GM12878 (cell line): Measurements from ENCODE around the gene STX1B. TPM values are rescaled to one million over a fixed set of nuclear protein-coding genes. Genes with fewer than 3 reads are reported as not detected.

Experiments
- ATF3 ChIP-seq: IDR thresholded peaks from 2 replicates; pipeline ENCODE4 v1.6.1; 2011; ENCODE audit warnings: low read depth, mild to moderate bottlenecking, low read length, moderate library complexity, borderline replicate concordance; ENCODE audit errors: extremely low read depth
- E4F1 ChIP-seq: fragments of 450-650 bp; IDR thresholded peaks from 2 replicates; pipeline ENCODE4 v1.6.1; 2018; ENCODE audit warnings: borderline replicate concordance, mild to moderate bottlenecking; ENCODE audit not compliant: partially characterized antibody
- ETV6 ChIP-seq, 2 experiments: fragments of 450-650 bp in 1 of 2; IDR thresholded peaks in 1 of 2; conservative IDR thresholded peaks in 1 of 2; 2 replicates each; pipeline ENCODE4 v1.6.1; 2014; ENCODE audit warnings: antibody characterized with exemption in 1 of 2, borderline replicate concordance in 1 of 2, low read depth in 1 of 2, mild to moderate bottlenecking in 1 of 2, moderate library complexity in 1 of 2
- MEF2A ChIP-seq: IDR thresholded peaks from 2 replicates; pipeline ENCODE4 v1.6.1; 2011; ENCODE audit warnings: low read depth, mild to moderate bottlenecking, low read length, moderate library complexity; ENCODE audit not compliant: insufficient read depth
- MLLT1 ChIP-seq: fragments of 450-650 bp; IDR thresholded peaks from 2 replicates; pipeline ENCODE4 v1.6.1; 2016; ENCODE audit warnings: mild to moderate bottlenecking
- RCOR1 ChIP-seq: conservative IDR thresholded peaks from 2 replicates; pipeline ENCODE4 v1.6.1; 2012; ENCODE audit warnings: low read depth, low read length, improper control_type of control experiment
- SRF ChIP-seq, 2 experiments: IDR thresholded peaks; 2 replicates each; pipeline ENCODE4 v1.6.1; 2011; ENCODE audit warnings: low read depth in 2 of 2, low read length in 2 of 2, mild to moderate bottlenecking in 1 of 2, moderate library complexity in 1 of 2
- TCF3 ChIP-seq: IDR thresholded peaks from 2 replicates; pipeline ENCODE4 v1.6.1; 2012; ENCODE audit warnings: low read depth, mild to moderate bottlenecking, low read length, borderline replicate concordance; ENCODE audit not compliant: insufficient read depth
- USF2 ChIP-seq: IDR thresholded peaks from 2 replicates; pipeline ENCODE4 v1.6.1; 2011; ENCODE audit warnings: low read depth, low read length, improper control_type of control experiment, borderline replicate concordance
- ZBTB4 ChIP-seq: fragments of 450-650 bp; formaldehyde crosslinking; IDR thresholded peaks from 2 replicates; pipeline ENCODE4 v1.4.0; 2022; ENCODE audit warnings: mild to moderate bottlenecking, moderate library complexity
- ZNF24 ChIP-seq: fragments of 450-650 bp; IDR thresholded peaks from 2 replicates; pipeline ENCODE4 v1.6.1; 2017; ENCODE audit warnings: antibody characterized with exemption, mild to moderate bottlenecking
- ZNF687 ChIP-seq: fragments of 450-650 bp; IDR thresholded peaks from 2 replicates; pipeline ENCODE4 v1.6.1; 2017; ENCODE audit warnings: mild to moderate bottlenecking, moderate library complexity
- polyA plus RNA-seq, 11 experiments: library from polyadenylated mRNA; depleted of rRNA in 4 of 11; unstranded in 6 of 11; stranded (reverse) in 5 of 11; fragments of >200 nt; fragmentation: Nextera tagmentation in 4 of 11; fragmentation: Illumina TruSeq in 1 of 11; extraction: Ambion mirVana in 4 of 11; extraction: Trizol in 1 of 11; gene quantifications; 1 replicate in 1 of 11; 2 replicates in 10 of 11; pipeline versions ENCODE4 v1.2.1 to v1.2.3, GENCODE V29; 2011 to 2016; ENCODE audit warnings: inconsistent platforms in 2 of 11, missing spikeins in 2 of 11, low read depth in 1 of 11
- total RNA-seq, 4 experiments: library from RNA; depleted of rRNA in 3 of 4; stranded (reverse); fragments of >200 nt in 3 of 4; fragmentation: Illumina TruSeq in 1 of 4; extraction: Trizol in 1 of 4; gene quantifications; 2 replicates each; pipeline versions ENCODE4 v1.2.1 to v1.2.3, GENCODE V29; 2013 to 2021

Gene STX1B
- total and polyA plus RNA-seq, 10 of the 15 experiments (the other 5 are each of a cell fraction or from before 2014, with no cell fraction given), result 0.22 to 2.5 (median 1.1) TPM

GRCh38 chr16:30957456-30958174 is 52.8 kb downstream of the STX1B start, which contains the start of gene SETD1A (continued):
- TF ChIP-seq MLLT1 (0 out of 2 replicates have a peak, but pooled peaks have one; percentile 68), ZBTB4 (CRISPR knock-in tag) (no peak), ZNF24 (no peak), ATF3 (no peak), TCF3 (peak; percentile 80), E4F1 (peak; percentile 96), ZNF687 (no peak), MEF2A (0 out of 2 replicates have a peak, but pooled peaks have one; percentile 17), SRF (IDR thresholded peaks at IDR 0.05; ENCODE audit: low read depth in 2 of 2, low read length in 2 of 2) (peak in 1 of 2 experiments; percentile 36; a peak in 2 of 4 replicates), USF2 (no peak), RCOR1 (0 out of 2 replicates have a peak, but pooled peaks have one; percentile 4), ETV6 (conservative IDR thresholded peaks at IDR 0.05 in 1 of 2, IDR thresholded peaks at IDR 0.05 in 1 of 2; ENCODE audit: borderline replicate concordance in 1 of 2, low read depth in 1 of 2) (no peak)
